Activated T-cell treated with anti-CD3 and anti-CD28 coated beads for 48 hours (primary cell): Measurements from ENCODE around the gene PTPN14.

Experiments used
- DNase-seq: peaks from one replicate; pipeline ENCODE4 v3.0.0-alpha.2; 2020; ENCODE audit warnings: low read depth

The PTPN14 gene

DNA sequence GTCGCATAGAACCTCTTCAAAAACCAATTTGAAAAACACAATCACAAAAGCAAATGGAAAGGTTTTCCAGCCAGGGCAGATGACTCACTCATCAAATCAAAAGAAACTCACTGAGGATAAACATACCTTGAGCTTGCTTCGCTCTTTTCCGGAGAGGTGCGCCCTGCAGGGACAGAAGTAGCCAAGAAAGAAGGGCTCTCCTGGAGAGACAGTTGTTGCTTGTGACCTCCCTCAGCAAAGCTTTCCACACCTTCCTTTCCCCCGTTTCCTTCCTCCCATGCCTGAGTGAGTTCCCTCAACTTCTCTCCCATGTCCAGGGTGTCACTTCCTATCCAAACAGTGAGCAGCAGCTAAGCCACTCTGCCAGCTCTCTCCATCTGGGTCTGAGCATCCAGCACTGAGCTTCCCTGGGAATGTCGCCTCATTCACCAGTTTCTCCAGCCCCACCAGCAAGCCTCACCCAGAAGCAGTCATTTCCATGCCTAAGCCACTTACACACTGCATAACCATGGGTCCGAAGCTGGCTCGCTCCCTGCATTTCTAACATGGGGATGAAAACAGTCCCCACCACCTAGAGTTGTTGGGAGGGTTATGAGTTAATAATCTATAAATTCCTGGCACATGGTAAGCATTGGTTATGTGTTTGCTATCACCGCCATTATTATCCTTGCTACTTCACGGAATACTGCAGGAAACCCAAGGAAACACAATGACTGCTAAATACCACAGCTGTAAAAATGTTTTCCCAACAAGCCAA is 75.0 kb downstream of the PTPN14 start:
- no peak for DNase-seq

DNA sequence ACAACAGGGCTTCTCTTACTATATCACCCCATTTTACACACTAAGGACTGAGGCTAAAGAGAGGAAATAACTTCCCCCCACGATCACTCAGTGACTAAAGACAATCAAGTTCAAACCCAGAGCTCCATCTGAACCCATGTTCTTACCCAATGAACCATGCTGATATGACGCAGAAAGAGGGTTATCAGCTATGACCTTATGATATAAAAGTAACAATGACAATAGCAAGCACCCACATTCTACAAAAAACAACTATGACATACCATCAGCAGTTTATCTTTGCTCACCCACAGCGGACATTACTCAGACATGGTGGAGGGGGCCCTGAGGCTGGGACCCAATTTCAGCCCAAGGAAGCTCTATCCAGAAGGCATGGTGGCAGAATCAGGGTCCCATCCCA is 75.7 kb downstream of the PTPN14 start:
- DNase-seq = no peak

DNA sequence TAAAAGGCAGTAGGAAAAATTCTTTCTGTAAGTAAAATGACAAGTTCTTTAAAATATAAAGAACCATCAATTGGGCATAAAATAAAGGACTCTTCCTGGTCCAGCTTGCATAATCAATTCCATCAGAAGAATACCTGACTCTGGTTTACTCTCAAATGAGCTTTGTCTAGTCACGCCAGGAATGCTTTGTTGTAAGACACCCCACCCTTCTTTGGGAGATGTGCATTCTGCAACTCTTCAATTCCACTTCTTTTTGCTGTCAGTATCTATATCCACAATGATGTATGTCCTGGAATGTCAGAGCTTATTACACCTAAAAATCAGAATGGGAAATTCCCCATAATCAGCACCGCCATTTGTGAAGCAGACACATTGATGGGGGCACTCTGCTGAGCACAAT is 76.1 kb downstream of the PTPN14 start:
- DNase-seq = no peak

DNA sequence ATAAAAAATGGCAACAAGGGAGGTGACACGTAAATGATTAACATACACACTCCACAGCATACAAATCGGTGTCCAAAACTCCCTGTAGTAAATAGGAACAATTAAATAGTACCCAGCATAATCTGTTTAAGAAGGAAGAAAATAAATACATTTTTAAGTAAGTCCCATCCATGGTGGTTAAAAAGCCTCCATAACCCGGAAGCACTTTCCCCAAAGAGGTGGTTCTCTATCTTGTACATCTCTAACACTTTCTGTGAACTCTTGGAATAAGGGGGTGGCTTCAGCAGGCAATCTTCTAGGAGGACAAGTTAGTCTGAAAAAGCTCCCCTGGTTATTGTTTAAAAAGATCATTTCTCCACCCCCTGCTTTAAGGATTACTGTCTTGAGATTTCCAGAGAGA is 76.9 kb downstream of the PTPN14 start:
- DNase-seq = no peak

DNA sequence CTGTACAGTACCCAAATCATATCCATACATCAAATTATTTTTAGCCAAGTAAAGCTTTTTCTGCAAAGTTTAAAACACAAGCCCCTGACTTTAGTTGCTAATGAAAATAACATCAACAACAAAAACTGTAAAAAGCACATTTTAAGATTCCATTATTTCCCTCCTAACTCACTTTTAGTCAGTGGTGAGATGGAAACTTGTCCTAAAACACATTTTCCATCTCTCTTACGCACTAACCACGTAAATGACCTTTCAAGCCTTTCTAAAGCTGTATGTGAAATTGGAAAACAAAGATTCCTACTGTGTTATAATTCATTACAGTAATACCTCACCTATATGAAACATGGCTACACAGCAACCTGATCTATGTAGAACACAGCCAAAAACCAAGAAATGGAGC is 77.5 kb downstream of the PTPN14 start:
- no peak for DNase-seq

DNA sequence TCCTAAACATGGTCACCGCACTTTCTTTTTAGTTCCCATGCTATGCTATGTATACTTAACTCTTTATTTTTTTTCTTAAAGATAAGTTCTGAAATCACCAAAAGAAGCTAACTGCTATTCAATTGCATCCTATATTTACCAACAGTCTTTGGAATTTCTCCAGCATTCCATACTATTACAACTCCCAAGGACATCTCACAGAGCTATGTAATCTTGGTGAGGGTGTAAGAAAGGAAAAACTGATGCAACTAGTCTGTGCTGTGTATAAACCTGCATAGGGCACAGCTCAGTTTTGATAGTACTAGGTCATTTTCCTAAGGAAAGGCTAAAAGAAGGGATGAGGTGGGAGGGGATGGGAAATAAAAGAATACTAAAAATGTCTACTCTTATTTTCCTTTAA is 78.0 kb downstream of the PTPN14 start:
- DNase-seq = no peak

DNA sequence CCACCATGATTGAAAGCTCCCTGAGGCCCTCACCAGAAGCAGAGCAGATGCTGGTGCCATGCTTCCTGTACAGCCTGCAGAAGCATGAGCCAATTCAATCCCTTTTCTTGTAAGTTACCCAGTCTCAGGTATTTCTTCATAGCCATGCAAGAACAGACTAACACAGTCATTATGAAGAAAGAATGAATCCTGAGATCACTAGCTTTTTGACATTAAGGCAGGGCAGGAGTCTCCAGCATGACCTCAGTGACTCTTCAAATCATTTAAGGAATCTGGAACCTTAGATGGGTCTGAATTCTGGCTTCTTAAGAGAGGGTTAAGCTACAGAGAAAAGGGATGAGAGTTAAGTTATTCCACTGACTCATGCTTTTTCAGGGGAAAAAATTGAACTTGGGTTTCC is 79.0 kb downstream of the PTPN14 start:
- no peak for DNase-seq

DNA sequence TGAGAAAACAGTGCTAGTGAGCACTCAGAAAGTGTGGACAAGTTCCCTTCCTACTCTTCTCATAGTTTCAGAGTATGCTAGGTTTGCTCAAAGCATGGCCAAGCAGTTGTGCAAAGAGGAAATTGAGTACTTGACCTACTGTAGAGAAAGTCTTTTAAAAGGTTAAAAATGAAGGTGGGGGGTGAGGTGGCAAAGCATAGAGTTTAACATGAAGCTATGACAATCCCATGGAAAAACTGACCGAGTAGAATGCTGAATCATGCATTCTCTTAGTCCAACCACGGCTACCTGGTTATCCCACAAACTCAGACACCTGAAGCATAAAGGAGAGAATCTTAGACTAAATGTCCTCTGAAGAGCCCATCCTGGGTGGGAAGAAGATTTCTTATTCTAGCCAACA is 79.9 kb downstream of the PTPN14 start:
- no peak for DNase-seq

DNA sequence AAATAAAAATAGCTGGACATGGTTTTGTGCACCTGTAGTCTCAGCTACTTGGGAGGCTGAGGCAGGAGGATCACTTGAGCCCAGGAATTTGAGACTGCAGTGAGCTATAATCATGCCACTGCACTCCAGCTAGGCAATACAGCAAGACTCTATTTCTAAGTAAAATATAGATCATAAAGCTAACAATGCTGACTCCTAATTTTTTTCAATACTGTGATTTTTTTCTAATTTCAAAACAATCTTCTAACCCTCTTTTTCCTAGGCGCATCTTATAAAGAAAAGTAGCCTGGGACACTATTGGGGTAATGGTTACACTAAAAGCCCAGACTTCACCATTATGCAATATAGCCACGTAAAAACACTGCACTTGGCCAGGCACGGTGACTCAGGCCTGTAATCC is 81.3 kb downstream of the PTPN14 start:
- DNase-seq = no peak

DNA sequence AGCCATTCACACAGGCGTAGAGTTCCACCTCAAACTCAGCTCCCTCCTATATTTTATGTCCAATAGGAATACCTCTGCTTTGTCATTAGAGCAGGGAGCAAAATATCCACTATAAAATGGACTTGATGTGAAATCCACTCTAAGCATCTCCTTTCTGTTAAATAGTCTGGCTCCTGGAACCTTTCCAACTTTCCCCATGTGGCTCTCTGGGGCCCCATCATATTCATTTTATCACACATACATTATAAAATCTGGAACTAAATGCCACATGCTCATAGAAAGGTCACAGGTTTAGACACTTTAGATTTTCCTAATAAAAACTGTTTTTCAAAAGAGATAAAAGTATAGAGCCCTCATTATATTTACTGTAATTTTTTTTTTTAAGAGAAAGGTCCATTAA is 82.1 kb downstream of the PTPN14 start:
- DNase-seq = no peak

DNA sequence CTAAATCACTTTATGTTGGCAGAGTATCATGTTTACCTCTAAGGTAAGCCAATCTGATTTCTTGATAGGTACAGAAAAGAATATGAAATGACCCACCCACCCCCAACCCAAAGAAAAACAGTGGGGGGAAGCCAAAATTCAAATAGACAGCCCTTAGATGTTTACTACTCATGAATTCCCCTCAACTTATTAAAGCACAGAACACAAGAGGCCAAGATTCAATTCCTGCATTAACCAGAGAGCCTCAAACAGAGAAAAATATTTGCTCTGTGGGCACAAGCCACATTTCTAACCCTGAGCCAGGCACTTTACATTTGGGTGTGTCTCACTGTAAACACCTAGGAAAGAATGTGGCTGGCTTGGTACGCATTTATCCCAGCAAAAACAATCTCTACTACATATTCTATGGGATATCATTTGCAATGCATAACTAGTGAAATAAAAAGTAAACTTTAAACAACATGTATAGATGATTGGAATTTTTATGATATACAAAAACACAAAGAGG is 84.3 kb downstream of the PTPN14 start:
- DNase-seq = no peak

DNA sequence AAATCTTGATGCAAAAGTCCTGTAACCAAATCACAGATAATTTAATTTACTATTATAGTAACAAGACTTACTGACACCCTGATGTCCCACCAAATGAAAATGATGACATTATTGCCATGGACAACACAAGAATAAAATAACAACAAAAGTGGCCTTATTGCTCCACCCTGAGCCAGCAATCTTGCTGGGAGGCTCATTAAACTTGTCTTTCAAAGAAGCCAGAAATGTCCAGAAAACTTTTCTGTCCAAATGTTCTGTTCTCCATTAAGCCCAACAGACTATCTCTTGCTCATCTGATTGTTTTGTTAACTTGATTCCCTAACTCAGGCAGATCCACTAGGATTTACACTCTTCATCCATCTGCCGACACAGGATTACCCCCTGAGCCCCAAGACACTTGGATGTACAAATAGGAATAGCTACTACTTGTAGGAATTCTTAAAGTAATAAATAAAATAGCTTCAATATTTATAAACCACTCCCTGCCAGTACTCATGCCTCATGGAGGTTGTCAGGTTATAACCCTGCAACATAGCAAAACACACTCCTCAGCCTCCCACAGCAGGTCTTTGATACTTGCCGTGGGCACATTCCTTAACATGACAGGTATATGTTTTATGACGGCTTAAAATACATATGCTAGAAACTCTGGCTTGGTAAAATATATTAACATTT is 84.9 kb downstream of the PTPN14 start:
- no peak for DNase-seq

DNA sequence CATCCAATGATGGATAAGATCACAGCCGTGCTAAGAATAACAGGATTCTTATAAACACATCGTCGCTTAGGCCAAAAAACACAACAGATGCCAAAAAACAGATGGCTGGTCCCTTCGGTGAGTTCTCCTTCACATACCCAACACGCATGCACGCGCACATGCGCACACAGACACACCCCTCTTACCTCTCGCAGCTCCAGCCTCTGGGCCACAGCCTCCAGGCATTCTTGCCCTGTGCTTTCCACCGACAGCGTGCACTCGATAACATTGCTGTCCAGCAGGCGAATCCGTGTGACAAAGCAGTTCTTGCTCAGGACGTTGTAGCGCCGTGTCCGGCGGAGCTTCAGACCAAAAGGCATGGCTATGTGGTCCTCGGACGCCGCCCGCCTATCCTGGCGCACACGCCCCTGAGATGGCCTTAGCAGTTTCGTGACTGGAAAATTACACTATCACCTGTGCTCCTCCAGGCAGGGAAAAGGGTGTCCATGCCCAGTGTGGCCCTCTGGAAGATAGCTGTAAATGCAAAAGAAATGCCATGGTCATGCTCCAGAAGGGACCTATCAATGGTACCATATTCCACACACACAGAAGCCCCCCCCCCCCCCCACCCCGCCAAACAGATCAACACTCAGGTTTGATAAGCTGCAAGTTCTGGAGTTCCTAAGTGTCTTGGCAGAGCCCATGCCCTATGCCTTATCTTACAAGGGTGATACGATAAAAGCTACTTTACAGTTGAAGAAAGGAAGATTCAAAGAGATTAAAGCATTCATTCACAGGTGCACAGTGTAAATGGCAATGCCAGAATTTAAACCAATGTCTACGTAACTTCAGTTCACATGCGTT is 86.7 kb downstream of the PTPN14 start:
- DNase-seq = no peak

DNA sequence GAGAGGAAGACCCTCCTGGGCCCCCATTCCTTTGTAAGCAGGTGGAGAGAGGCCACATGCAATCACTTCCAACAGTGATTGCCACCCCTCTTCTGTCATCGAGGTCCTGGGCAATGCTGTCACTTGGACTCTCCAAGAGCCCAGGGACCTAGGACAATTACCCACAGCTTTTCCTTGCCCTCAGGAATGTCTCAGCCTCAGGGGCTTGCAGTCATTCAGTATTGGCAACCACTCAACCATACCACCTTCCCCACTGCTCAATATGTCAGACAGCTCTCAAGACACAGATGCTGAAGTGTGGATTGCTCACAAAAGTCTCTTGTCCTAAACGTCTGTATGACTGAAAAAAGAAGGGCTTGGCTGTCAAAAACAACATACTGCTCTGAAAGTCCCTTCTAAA is 87.8 kb downstream of the PTPN14 start:
- DNase-seq = no peak

DNA sequence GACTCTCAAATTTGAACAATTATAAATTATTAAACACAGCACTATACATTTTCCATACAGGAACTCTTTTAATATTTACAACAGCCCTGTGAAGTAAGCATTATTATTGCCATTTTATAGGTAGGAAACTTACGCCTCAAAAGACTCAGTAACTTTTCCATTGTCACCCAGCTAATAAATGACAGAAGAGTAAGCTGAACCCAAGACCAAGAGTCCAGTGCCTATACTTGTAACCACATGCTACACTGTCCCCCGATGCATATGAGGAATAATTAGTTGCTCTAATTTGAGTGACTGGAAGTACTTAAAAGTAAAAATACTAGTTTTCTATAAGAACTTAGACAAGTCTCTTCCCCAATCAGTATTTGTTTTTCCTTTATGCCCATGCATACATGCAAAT is 88.5 kb downstream of the PTPN14 start:
- DNase-seq = no peak

DNA sequence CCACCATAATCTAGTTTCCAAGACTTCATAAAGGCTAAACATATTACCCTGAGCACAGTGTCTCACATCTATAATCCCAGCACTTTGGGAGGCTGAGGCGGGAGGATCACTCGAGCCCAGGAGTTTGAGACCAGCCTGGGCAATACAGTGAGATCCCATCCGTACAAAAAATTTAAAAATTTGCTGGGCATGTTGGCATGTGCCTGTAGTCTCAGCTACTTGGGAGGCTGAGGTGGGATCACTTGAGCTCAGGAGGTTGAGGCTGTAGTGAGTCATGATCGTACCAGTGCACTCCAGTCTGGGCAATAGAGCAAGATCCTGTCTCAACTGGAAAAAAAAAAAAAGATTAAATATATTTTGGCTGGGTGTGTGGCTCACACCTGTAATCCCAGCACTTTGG is 90.1 kb downstream of the PTPN14 start:
- no peak for DNase-seq

DNA sequence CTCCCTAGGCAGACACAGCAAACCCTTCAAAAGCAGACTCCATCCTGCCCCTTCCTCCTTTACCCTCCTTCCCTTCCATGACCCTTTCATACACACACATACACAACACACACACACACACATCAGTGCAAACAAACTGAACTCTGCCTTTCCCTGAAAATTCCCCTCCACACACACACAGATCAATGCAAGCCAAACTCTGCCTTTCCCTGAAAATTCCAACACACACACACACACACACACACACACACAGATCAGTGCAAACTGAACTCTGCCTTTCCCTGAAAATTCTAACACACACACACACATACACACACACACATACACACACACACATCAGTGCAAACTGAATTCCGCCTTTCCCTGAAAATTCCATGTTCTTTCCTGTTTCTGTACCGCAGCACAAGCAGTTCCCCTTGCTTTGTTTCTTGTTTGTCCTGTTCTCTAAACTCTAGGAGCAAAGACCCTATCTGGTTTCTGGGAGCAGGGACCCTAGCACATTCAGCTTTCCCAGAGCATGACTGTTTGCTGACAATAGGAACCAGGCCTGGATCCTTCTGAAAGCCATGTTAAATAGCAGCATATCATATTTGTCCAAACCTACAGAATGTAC is 91.0 kb downstream of the PTPN14 start:
- no peak for DNase-seq

DNA sequence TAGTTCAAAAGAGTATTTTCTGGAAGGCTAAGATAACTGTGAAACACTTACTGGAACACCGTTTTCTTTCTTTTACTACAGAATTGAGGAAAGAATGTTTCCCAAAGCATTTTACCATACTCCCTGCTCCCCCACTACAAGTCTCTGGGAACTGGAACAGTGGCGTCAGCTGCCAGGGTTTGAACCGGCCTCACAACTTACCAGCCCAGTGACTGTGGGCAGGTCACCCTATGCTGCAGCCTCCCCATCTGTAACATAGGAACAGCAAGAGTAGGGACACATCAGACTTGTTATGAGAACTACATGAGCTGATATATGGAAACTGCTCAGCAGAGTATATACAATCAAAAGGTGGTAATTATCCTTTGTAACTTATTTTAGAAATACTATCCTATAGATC is 91.5 kb downstream of the PTPN14 start:
- no peak for DNase-seq

DNA sequence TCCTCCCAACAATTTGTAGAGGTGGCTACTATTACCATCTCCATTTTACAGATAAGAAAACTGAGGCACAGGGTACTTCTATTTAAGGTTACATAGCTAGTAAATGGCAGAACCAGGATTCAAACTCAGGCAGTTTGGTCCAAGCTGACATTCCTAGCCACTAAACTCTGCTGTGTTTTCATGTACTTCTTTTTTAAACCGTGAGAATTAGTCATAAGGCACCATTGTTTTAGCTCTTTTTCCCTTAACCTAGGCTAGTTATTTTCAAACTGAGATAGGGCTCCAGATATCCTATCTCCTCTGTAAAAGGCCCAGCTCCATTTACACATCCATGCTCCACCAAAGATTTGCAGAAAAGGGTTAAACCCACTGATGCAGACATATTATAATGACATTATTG is 92.9 kb downstream of the PTPN14 start:
- DNase-seq = no peak

DNA sequence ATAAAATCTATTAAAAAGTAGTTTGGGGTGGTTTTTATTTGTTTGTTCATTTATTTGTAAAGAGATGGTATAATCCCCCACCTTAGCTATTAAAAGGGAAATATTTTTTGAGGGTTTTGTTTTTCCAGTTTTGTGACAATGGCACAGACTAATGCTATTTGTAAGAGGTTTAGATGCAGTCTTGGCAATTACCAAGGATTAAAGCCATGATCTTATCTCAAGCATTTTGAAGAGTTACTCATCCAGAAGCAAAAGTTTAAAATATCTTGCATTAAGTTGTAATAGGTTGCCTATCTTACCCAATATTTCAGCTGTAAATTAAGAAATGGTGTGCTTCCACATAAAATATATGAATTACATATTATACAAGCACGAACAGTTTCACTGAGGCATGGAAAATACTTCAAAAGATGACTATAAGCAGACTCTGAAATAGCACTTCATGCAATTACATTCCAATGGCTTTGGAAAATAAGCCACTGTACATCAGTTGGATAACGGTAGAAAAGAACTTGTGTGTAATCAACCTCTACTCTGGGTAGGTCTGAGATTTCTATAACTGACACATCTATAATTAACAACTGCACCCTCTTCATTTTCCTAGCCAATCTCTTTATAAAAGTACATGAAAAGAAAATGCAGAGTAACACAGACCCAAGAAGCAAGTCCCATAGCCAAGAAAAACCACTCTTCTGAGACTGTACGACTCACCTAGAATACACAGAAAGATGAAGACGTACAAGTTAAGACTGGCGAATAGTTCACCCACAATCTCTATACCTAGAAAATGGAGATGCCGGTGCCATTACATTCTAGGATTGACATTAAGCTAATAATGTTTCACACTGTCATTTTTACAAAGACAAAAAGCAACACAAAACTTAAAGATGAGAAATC is 95.2 kb downstream of the PTPN14 start:
- no peak for DNase-seq

DNA sequence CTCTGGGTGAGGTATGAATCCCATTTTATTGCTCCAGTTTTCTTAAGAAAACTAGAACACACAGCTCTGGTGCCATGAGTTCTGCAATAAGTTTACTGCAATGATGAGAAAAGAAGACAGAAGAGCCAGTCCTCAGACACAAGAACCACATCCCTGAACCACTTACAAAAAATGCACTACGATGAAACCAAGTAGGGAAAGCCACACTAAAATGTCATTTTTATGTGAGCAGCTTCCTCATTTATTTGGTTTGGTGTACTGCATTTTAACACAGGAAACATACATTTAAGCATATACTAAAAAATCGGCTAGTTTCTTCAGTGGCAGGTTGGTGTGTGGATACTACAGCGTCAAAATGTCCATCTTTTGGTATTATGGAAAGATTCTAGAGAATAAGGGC is 95.9 kb downstream of the PTPN14 start:
- DNase-seq = no peak
